HCT116 (cell line): ENCODE measurements around the gene TEX2.

Experiments used
- ATF3 ChIP-seq: IDR thresholded peaks from 2 replicates; pipeline ENCODE4 v1.6.1; 2012
- TF ChIP-seq, protein P1 (sequence below): IDR thresholded peaks from 2 replicates; pipeline ENCODE4 v1.6.1; 2012; ENCODE audit warnings: low read depth

DNA sequence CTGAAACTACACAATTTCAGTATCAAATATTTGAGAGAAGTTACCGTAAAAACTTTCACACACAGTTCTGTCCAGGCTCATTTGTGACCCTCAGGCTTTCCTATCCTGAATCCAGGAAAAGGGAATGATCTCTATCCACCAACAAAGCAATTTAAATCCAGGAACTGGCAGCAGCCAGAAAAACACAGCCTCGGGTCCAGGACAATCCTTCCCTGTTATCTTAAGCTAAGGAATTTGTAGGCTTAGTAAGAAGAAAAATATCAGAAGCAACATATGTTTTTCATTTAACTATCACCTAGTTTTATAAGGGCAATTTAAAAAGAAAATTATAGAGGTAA lies 47.1 kb downstream of the TEX2 start:
- TF ChIP-seq, protein P1, sequence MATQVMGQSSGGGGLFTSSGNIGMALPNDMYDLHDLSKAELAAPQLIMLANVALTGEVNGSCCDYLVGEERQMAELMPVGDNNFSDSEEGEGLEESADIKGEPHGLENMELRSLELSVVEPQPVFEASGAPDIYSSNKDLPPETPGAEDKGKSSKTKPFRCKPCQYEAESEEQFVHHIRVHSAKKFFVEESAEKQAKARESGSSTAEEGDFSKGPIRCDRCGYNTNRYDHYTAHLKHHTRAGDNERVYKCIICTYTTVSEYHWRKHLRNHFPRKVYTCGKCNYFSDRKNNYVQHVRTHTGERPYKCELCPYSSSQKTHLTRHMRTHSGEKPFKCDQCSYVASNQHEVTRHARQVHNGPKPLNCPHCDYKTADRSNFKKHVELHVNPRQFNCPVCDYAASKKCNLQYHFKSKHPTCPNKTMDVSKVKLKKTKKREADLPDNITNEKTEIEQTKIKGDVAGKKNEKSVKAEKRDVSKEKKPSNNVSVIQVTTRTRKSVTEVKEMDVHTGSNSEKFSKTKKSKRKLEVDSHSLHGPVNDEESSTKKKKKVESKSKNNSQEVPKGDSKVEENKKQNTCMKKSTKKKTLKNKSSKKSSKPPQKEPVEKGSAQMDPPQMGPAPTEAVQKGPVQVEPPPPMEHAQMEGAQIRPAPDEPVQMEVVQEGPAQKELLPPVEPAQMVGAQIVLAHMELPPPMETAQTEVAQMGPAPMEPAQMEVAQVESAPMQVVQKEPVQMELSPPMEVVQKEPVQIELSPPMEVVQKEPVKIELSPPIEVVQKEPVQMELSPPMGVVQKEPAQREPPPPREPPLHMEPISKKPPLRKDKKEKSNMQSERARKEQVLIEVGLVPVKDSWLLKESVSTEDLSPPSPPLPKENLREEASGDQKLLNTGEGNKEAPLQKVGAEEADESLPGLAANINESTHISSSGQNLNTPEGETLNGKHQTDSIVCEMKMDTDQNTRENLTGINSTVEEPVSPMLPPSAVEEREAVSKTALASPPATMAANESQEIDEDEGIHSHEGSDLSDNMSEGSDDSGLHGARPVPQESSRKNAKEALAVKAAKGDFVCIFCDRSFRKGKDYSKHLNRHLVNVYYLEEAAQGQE = no peak
- no peak for TF ChIP-seq ATF3
